ENCODE data around the gene MCAM.

DNA sequence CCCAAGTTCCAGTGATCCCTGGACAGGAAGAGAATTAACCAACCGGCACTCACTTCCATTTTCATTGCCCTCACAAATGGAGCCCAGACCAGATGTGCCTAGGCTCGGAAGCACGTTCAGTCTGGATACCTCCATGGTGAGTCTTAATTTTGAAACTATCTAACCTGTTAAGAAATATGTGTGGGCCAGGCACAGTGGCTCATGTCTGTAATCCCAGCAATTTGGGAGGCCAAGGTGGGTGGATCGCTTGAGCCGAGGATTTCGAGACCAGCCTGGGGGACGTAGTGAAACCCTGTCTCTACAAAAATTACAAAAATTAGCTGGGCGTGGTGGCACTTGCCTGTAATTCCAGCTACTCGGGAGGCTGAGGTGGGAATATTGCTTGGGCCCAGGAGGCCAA, 31.5 kb downstream of the MCAM start:
- TF ChIP-seq, protein P1, sequence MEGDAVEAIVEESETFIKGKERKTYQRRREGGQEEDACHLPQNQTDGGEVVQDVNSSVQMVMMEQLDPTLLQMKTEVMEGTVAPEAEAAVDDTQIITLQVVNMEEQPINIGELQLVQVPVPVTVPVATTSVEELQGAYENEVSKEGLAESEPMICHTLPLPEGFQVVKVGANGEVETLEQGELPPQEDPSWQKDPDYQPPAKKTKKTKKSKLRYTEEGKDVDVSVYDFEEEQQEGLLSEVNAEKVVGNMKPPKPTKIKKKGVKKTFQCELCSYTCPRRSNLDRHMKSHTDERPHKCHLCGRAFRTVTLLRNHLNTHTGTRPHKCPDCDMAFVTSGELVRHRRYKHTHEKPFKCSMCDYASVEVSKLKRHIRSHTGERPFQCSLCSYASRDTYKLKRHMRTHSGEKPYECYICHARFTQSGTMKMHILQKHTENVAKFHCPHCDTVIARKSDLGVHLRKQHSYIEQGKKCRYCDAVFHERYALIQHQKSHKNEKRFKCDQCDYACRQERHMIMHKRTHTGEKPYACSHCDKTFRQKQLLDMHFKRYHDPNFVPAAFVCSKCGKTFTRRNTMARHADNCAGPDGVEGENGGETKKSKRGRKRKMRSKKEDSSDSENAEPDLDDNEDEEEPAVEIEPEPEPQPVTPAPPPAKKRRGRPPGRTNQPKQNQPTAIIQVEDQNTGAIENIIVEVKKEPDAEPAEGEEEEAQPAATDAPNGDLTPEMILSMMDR (IDR thresholded peaks at IDR 0.05; ENCODE audit: extremely low read depth in 1 of 2, insufficient read depth in 1 of 2, low read depth in 1 of 2, low read length in 2 of 2), result no peak
- TF ChIP-seq POLR2A (IDR thresholded peaks at IDR 0.05; ENCODE audit: low read depth, low read length), result no peak
- no peak for TF ChIP-seq POLR2AphosphoS5 (IDR thresholded peaks at IDR 0.05; ENCODE audit: insufficient read depth, low read depth, low read length)
- no peak for TF ChIP-seq JUN (IDR thresholded peaks at IDR 0.05; ENCODE audit: borderline replicate concordance, insufficient read depth, insufficient read length, low read depth)
- TF ChIP-seq MYC (IDR thresholded peaks at IDR 0.05; ENCODE audit: low read depth, low read length), result no peak
- TF ChIP-seq, protein P2, sequence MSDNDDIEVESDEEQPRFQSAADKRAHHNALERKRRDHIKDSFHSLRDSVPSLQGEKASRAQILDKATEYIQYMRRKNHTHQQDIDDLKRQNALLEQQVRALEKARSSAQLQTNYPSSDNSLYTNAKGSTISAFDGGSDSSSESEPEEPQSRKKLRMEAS (IDR thresholded peaks at IDR 0.05; ENCODE audit: insufficient read depth, insufficient read length), result no peak
- no peak for TF ChIP-seq EZH2 (IDR thresholded peaks at IDR 0.05; ENCODE audit: borderline replicate concordance, low read depth, low read length, severe bottlenecking)
- no peak for TF ChIP-seq GATA2 (IDR thresholded peaks at IDR 0.05; ENCODE audit: insufficient read depth, insufficient read length, low read depth, low read length)

Data from endothelial cell of umbilical vein (primary cell).